ENCODE data around the gene PLXND1.
"Not testable (repeated sequence)": the region's sequence is repeated elsewhere in the genome, so short reads cannot be mapped to it uniquely, and the experiment has no call there.

Gene PLXND1

DNA sequence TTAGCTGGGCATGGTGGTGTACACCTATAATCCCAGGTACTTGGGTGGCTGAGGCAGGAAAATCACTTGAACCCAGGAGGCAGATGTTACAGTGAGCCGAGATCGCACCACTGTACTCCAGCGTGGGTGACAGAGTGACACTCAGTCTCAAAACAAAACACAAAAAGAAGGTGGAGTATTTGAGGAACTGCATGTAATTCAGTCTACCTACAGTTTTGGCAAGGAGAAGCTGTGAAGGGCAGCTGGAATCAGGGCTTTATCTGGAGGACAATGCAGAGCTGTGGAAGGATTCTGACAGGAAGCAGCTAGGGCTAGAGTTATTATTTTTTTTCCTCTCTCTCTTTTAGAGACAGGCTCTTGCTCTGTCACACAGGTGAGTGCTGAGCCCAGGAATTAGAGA lies 56.7 kb downstream of the PLXND1 start:
- Histone ChIP-seq H3K27ac (no peak overlapping the region), H3K4me3 (no peak overlapping the region)
- DNase-seq (ENCODE audit: low spot score), result no peak
- TF ChIP-seq, protein P1, sequence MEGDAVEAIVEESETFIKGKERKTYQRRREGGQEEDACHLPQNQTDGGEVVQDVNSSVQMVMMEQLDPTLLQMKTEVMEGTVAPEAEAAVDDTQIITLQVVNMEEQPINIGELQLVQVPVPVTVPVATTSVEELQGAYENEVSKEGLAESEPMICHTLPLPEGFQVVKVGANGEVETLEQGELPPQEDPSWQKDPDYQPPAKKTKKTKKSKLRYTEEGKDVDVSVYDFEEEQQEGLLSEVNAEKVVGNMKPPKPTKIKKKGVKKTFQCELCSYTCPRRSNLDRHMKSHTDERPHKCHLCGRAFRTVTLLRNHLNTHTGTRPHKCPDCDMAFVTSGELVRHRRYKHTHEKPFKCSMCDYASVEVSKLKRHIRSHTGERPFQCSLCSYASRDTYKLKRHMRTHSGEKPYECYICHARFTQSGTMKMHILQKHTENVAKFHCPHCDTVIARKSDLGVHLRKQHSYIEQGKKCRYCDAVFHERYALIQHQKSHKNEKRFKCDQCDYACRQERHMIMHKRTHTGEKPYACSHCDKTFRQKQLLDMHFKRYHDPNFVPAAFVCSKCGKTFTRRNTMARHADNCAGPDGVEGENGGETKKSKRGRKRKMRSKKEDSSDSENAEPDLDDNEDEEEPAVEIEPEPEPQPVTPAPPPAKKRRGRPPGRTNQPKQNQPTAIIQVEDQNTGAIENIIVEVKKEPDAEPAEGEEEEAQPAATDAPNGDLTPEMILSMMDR (IDR thresholded peaks at IDR 0.05), result no peak

DNA sequence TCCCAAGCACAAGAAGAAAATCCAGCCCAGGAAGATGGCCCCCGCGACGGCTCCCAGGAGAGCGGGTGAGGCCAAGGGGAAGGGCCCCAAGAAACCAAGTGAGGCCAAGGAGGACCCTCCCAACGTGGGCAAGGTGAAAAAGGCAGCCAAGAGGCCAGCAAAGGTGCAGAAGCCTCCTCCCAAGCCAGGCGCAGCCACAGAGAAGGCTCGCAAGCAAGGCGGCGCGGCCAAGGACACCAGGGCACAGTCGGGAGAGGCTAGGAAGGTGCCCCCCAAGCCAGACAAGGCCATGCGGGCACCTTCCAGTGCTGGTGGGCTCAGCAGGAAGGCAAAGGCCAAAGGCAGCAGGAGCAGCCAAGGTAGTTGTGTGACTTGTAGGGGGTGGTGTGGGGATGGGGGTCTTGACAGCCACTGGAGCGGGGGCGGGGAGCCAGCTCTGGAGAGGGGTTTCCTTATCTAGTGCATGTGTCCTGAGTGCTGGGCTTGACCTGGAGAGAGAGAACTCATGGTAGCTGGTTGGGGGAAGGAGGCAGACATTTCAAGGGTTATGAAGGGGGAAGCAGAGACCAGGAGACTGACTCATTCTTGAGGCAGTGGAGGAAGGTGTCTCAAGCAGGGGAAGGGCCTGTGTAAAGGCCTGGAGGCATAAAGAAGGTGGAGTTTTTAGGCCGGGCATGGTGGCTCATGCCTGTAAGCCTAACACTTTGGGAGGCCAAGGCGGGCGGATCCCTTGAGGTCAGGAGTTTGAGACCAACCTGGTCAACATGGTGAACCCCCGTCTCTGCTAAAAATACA lies 57.3 kb downstream of the PLXND1 start:
- H3K27ac ChIP-seq, result no peak overlapping the region
- TF ChIP-seq, protein P1 (IDR thresholded peaks at IDR 0.05), result no peak
- DNase-seq (ENCODE audit: low spot score), result no peak
- H3K4me3 ChIP-seq, result no peak overlapping the region

DNA sequence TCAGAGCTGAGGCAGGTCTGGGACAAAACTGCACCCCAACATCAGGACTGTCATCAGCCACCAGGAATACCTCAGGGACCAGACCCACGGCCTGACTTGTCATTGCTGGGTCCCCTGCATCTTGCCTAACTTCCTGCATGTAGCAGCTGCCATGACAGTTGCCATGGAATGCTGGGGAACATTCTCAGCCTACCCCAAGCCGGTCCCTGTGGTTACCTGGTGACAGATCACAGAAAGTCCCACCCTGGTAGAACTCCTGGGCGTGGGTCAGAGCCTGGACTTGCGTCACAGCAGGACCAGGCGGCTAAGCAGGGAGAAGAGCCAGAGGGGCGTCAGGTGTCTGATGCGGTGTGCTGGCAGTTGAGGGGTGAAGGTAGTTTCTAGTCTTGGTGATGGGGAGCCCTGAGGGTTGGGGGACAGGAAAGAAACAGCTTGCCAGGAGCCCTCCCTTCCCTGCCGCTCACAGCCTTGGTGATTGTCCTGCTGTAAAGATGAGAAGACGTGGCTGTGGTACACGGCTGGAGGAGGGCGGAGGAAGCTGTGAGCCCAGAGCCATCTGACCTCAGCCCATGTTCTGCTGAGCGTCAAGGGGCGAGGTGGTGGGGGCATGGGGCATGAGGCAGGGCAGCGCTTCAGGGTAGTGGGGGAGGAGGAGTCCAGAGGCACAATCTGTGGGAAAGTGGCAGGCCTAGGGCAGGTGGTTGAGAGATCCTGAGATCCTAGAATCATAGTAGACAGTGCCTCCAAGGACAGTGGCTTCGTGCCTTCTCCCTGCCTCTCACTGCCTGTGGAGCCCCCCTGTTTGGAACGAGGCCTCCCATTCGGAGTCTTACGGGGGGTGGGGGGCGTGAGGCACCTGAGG lies 58.1 kb downstream of the PLXND1 start:
- Histone ChIP-seq H3K27ac (no peak overlapping the region), H3K4me3 (no peak overlapping the region)
- TF ChIP-seq, protein P1 (IDR thresholded peaks at IDR 0.05), result no peak
- no peak for DNase-seq (ENCODE audit: low spot score)

DNA sequence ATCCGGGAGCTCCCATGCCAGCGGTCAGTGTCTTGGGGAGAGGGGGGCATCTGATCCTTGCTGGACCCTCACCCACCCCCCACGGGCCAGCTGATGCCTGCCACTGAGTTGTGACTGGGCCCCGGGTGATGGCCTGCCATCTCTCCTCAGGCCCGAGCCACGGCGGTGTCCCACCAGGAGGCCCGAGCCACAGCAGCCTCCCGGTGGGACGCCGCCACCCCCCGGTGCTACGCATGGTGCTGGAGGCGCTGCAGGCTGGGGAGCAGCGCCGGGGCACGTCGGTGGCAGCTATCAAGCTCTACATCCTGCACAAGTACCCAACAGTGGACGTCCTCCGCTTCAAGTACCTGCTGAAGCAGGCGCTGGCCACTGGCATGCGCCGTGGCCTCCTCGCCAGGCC lies 59.2 kb downstream of the PLXND1 start:
- H3K4me3 ChIP-seq, result no peak overlapping the region
- DNase-seq (ENCODE audit: low spot score), result no peak
- TF ChIP-seq, protein P1 (IDR thresholded peaks at IDR 0.05), result no peak
- H3K27ac ChIP-seq, result no peak overlapping the region

DNA sequence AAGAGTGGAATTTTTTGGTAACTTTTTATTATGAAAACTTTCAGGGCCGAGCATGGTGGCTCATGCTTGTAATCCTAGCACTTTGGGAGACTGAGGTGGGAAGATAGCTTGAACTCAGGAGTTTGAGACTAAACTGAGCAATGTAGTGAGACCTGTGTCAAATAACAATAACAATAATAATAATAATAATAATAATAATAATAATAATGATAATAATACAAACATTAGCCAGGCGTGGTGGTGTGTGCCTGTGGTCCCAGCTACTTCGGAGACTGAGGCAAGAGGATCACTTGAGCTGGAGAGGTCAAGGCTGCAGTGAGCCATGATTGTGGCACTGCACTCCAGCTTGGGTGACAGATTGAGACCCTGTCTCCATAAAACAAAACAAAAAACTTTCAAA lies 60.5 kb downstream of the PLXND1 start:
- H3K27ac ChIP-seq; DNase-seq (ENCODE audit: low spot score); H3K4me3 ChIP-seq: not testable (repeated sequence)

DNA sequence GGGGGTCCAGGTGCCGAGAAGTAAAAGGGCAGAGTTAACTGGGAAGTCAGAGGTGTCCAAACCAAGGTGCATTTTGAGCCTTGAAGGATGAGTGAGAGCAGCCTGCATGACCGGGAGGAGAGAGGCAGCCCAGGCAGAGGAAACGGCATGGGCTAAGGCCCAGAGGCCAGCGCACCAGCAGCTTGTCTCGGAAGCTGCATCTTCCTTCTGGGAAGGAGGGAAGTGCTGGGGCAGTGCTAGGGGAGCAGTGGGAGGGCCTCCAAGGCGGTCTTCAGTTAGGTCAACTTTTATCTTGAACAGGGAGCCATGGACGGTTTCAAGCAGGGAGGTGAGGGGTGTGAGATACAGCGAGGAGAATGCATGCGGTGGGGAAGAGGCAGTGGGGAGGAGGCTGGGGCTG lies 62.5 kb downstream of the PLXND1 start:
- DNase-seq (ENCODE audit: low spot score), result no peak
- H3K4me3 ChIP-seq, result no peak overlapping the region
- H3K27ac ChIP-seq, result no peak overlapping the region
- TF ChIP-seq, protein P1 (IDR thresholded peaks at IDR 0.05), result no peak

DNA sequence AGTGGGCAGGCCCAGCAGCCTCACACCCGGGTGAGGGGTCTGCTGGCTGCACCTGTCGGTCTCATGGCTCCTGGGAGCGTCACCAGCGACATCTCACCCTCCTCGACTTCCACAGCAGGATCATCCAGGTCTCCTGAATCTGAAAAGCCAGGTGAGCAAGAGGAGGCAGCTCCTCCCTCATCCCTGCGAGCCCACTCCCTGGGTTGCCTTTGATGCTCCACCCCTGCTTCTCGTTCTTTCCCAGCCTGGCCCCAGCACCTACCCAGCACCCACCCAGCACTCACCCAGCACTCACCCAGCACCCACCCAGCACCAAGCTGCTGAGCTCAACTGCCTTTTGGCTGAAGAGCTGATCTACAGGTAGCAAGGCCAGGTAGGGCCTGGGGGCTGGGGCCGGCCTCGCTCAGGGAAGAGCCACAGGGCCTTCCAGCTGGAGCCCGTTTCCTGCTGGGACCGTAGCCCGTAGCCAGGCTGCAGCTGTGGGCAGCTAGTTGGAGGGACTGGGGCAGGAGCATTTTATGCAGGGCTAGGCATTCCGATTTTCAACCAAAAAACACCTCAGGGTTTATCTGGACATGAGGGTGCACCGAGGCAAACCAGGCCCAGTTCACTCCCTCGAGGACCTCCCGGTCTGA lies 63.2 kb downstream of the PLXND1 start, which contains the start of gene H1-8:
H1-8 (plus strand) TSS at position 20 of the 635 bp plus-strand sequence; CDS start at position 64, 44 bp downstream.
- TF ChIP-seq, protein P1 (IDR thresholded peaks at IDR 0.05), result no peak
- Histone ChIP-seq H3K4me3 (no peak within 1 kb of the TSS), H3K27ac (no peak within 1 kb of the TSS)
- DNase-seq (ENCODE audit: low spot score), result no peak
